Body of pancreas (tissue), 4 donors: Measurements from ENCODE around the gene B3GNT9. TPM values are rescaled to one million over a fixed set of nuclear protein-coding genes. Genes with fewer than 3 reads are reported as not detected.

Source experiments
- ATAC-seq: fragments of 150-250 bp; one replicate; pipeline ENCODE4 v1.9.1; 2016
- DNase-seq, 4 donors: peaks; one replicate each; pipeline ENCODE4 v3.0.0-alpha.2; 2019
- H3K27ac ChIP-seq, 4 donors: fragments of 200-600 bp; sonication (generic); 1 replicate in 3 of 4; 2 replicates in 1 of 4; pipeline versions ENCODE4 v1.5.1 to v1.6.1; 2016 to 2019; ENCODE audit warnings: mild to moderate bottlenecking in 1 of 4, mixed read lengths in 1 of 4, moderate library complexity in 1 of 4
- H3K27me3 ChIP-seq, 2 donors: fragments of 200-600 bp; sonication (generic); one replicate each; pipeline ENCODE4 v1.6.0; 2016; ENCODE audit warnings: mild to moderate bottlenecking in 1 of 2
- H3K36me3 ChIP-seq, 2 donors: fragments of 200-600 bp; sonication (generic); replicated peaks in 1 of 2; 2 replicates each; pipeline ENCODE4 v1.5.1; 2016; ENCODE audit warnings: low read depth in 2 of 2; ENCODE audit not compliant: insufficient read depth in 1 of 2
- H3K4me1 ChIP-seq: fragments of 200-600 bp; sonication (generic); one replicate; pipeline ENCODE4 v1.6.0; 2016
- H3K4me3 ChIP-seq, 2 donors: fragments of 200-600 bp; sonication (generic); 1 replicate in 1 of 2; 2 replicates in 1 of 2; pipeline ENCODE4 v1.5.1; 2016 to 2019
- H3K9me3 ChIP-seq, 3 donors: fragments of 200-600 bp; sonication (generic); 1 replicate in 2 of 3; 2 replicates in 1 of 3; pipeline ENCODE4 v1.5.1; 2016
- CTCF ChIP-seq, 7 experiments: fragments of 450-650 bp in 4 of 7; fragments of 200-600 bp in 3 of 7; sonication (generic) in 3 of 7; IDR thresholded peaks; one replicate each; pipeline ENCODE4 v1.5.1; 2016 to 2019; ENCODE audit warnings: antibody characterized with exemption in 7 of 7
- POLR2A ChIP-seq, 3 donors: fragments of 450-650 bp; IDR thresholded peaks; one replicate each; pipeline ENCODE4 v1.6.1; 2016; ENCODE audit warnings: antibody characterized with exemption in 3 of 3, mild to moderate bottlenecking in 2 of 3
- WGBS, 2 donors: methylation state at CpG; one replicate each; pipeline ENCODE4 v1.1.5; 2017; 5-methylcytosine and 5-hydroxymethylcytosine counted together
- intact Hi-C: fragments of 100-400 bp; cut with DNase I; formaldehyde crosslinking; loops from one replicate; pipeline ENCODE4 v1.15.1; 2023
- total RNA-seq, 2 donors: library from RNA; depleted of rRNA; stranded (reverse); fragments of >200 nt; gene quantifications; one replicate each; pipeline ENCODE4 v1.1.0, GENCODE V29; 2016

Gene B3GNT9
- total RNA-seq, 2 donors from 2014 or later, result 8.3 to 9.9 TPM

GRCh38 chr16:67193536-67193935 lies 42.7 kb upstream of the B3GNT9 start:
- DNase-seq (no peak), ATAC-seq (no peak)
- H3K27me3 ChIP-seq, result no peaks in the 10 kb centered on the region
- peaks cover 12 to 21% of the 10 kb centered on the region in 2 donors for H3K36me3 ChIP-seq
- H3K4me3 ChIP-seq, result no peak overlapping the region
- peaks cover 33% of the 10 kb centered on the region for H3K4me1 ChIP-seq
- intact Hi-C loops, result no loop called here
- H3K9me3 ChIP-seq, result no peaks in the 10 kb centered on the region
- no peak overlapping the region for H3K27ac ChIP-seq
- no peak for TF ChIP-seq CTCF (IDR thresholded peaks at IDR 0.05)
- no peak for TF ChIP-seq POLR2A (IDR thresholded peaks at IDR 0.05)

GRCh38 chr16:67192781-67193361 lies 42.1 kb upstream of the B3GNT9 start:
- peak overlapping the region in 3 of 4 donors; percentile 61 to 76 (median 69) for H3K27ac ChIP-seq
- no peak for DNase-seq
- H3K27me3 ChIP-seq, result no peaks in the 10 kb centered on the region
- H3K4me3 ChIP-seq, result peak overlapping the region; percentile 71 to 87
- TF ChIP-seq POLR2A (IDR thresholded peaks at IDR 0.05) (no peak), CTCF (IDR thresholded peaks at IDR 0.05) (no peak)
- no peak for ATAC-seq
- intact Hi-C loops, result no loop called here
- peaks cover 26% of the 10 kb centered on the region for H3K4me1 ChIP-seq
- 10 to 19% methylated on average over 9 to 16 of the region's 17 CpGs for WGBS, 2 donors
- peaks cover 12 to 21% of the 10 kb centered on the region in 2 donors for H3K36me3 ChIP-seq
- no peaks in the 10 kb centered on the region for H3K9me3 ChIP-seq

- Histone ChIP-seq H3K4me1 (peaks cover 24% of the 10 kb centered on the region), H3K36me3 (peaks cover 12 to 17% of the 10 kb centered on the region in 2 donors), H3K4me3 (peak within 1 kb of the TSS; percentile 71 to 87), H3K27ac (peak within 1 kb of the TSS; percentile 54 to 76 (median 65)), H3K9me3 (no peaks in the 10 kb centered on the region), H3K27me3 (no peaks in the 10 kb centered on the region)
- ATAC-seq (peak; percentile 97), DNase-seq (peak; percentile 90 to 93 (median 92))
- TF ChIP-seq POLR2A (IDR thresholded peaks at IDR 0.05) (peak; percentile 37 to 57 (median 56)), CTCF (IDR thresholded peaks at IDR 0.05) (peak in 3 of 7 experiments; percentile 2 to 30 (median 2))
- intact Hi-C loops, result no loop called here
- WGBS, 2 donors, result 0% methylated on average over 6 to 53 of the region's 54 CpGs
These were observed 41.3 kb upstream of the B3GNT9 start, which contains the start of gene E2F4 for GRCh38 chr16:67191995-67192681. E2F4 (plus strand) TSS chr16:67192155; CDS start chr16:67192228, 73 bp downstream.

- no peak for ATAC-seq
- no peak for TF ChIP-seq CTCF (IDR thresholded peaks at IDR 0.05)
- no peak for TF ChIP-seq POLR2A (IDR thresholded peaks at IDR 0.05)
- Histone ChIP-seq H3K4me1 (peaks cover 24% of the 10 kb centered on the region), H3K36me3 (peaks cover 12 to 13% of the 10 kb centered on the region in 2 donors), H3K9me3 (no peaks in the 10 kb centered on the region), H3K27ac (no peak overlapping the region), H3K27me3 (no peaks in the 10 kb centered on the region), H3K4me3 (no peak overlapping the region)
- 6 to 9% methylated on average over 9 of the region's 9 CpGs for WGBS, 2 donors
- intact Hi-C loops, result no loop called here
- DNase-seq, result no peak
These were observed 40.7 kb upstream of the B3GNT9 start for GRCh38 chr16:67191411-67191994.
